OCI-LY1 (cell line): ENCODE data around the gene MAP4K4.

Experiments
- EZH2 ChIP-seq: fragments of 200-600 bp; sonication (generic), shearing (Covaris generic); IDR thresholded peaks from 2 replicates; pipeline ENCODE4 v1.8.0; 2017; ENCODE audit warnings: borderline replicate concordance, mixed run types, mild to moderate bottlenecking, antibody characterized with exemption, low read length, moderate library complexity, mixed read lengths
- TF ChIP-seq, protein P1 (sequence below): fragments of 200-600 bp; sonication (generic), shearing (Covaris generic); IDR thresholded peaks from 2 replicates; pipeline ENCODE4 v1.5.1; 2017; ENCODE audit warnings: mild to moderate bottlenecking, antibody characterized with exemption, low read length, moderate library complexity, mixed read lengths

GRCh38 chr2:101675512-101675911 is 22.0 kb upstream of the MAP4K4 start:
- TF ChIP-seq, protein P1, sequence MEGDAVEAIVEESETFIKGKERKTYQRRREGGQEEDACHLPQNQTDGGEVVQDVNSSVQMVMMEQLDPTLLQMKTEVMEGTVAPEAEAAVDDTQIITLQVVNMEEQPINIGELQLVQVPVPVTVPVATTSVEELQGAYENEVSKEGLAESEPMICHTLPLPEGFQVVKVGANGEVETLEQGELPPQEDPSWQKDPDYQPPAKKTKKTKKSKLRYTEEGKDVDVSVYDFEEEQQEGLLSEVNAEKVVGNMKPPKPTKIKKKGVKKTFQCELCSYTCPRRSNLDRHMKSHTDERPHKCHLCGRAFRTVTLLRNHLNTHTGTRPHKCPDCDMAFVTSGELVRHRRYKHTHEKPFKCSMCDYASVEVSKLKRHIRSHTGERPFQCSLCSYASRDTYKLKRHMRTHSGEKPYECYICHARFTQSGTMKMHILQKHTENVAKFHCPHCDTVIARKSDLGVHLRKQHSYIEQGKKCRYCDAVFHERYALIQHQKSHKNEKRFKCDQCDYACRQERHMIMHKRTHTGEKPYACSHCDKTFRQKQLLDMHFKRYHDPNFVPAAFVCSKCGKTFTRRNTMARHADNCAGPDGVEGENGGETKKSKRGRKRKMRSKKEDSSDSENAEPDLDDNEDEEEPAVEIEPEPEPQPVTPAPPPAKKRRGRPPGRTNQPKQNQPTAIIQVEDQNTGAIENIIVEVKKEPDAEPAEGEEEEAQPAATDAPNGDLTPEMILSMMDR: no peak
- TF ChIP-seq EZH2: no peak
